Loucy (cell line): Measurements from ENCODE around the gene SMR3B.

Experiments used
- H2AFZ ChIP-seq: fragments of 200-600 bp; sonication (generic); 2 replicates; pipeline ENCODE4 v1.6.0; 2016; ENCODE audit warnings: antibody characterized with exemption, mild to moderate bottlenecking, low read length, moderate library complexity
- H3F3A ChIP-seq: fragments of 200-600 bp; 2 replicates; pipeline ENCODE4 v1.6.0; 2016; ENCODE audit warnings: antibody characterized with exemption, low read depth, mild to moderate bottlenecking
- H3K27me3 ChIP-seq: fragments of 200-600 bp; sonication (generic); 2 replicates; pipeline ENCODE4 v1.6.1; 2014; ENCODE audit warnings: low read length, mild to moderate bottlenecking; ENCODE audit not compliant: insufficient read depth, poor library complexity, severe bottlenecking
- H3K36me3 ChIP-seq: fragments of 200-600 bp; sonication (generic); 2 replicates; pipeline ENCODE4 v1.6.1; 2016; ENCODE audit warnings: low read length; ENCODE audit not compliant: insufficient read depth
- H3K4me1 ChIP-seq: fragments of 200-600 bp; sonication (generic); 2 replicates; pipeline ENCODE4 v1.5.1; 2014; ENCODE audit warnings: low read length, mild to moderate bottlenecking; ENCODE audit not compliant: insufficient read depth, poor library complexity, severe bottlenecking
- H3K4me2 ChIP-seq: fragments of 200-600 bp; sonication (generic); 2 replicates; pipeline ENCODE4 v1.6.0; 2014; ENCODE audit warnings: antibody characterized with exemption, low read length, low read depth, mild to moderate bottlenecking; ENCODE audit not compliant: poor library complexity, severe bottlenecking
- H3K4me3 ChIP-seq: fragments of 200-600 bp; sonication (generic); 2 replicates; pipeline ENCODE4 v1.5.1; 2014; ENCODE audit warnings: low read length, mild to moderate bottlenecking, mixed read lengths; ENCODE audit not compliant: poor library complexity, severe bottlenecking
- H3K79me2 ChIP-seq: fragments of 200-600 bp; sonication (generic); 2 replicates; pipeline ENCODE4 v1.6.1; 2014; ENCODE audit warnings: low read length; ENCODE audit not compliant: insufficient read depth
- H3K9ac ChIP-seq: fragments of 200-600 bp; sonication (generic); 2 replicates; pipeline ENCODE4 v1.6.0; 2014; ENCODE audit warnings: mild to moderate bottlenecking, low read depth, low read length, moderate library complexity; ENCODE audit not compliant: poor library complexity, severe bottlenecking
- H3K9me2 ChIP-seq: fragments of 200-600 bp; sonication (generic); replicated peaks from 2 replicates; pipeline ENCODE4 v1.6.1; 2016; ENCODE audit warnings: low read depth, low read length, mixed read lengths
- H3K9me3 ChIP-seq: fragments of 200-600 bp; sonication (generic); 2 replicates; pipeline ENCODE4 v1.6.1; 2014; ENCODE audit warnings: mild to moderate bottlenecking, antibody characterized with exemption, low read length, low read depth; ENCODE audit not compliant: insufficient read depth
- H4K20me1 ChIP-seq: fragments of 200-600 bp; sonication (generic); 2 replicates; pipeline ENCODE4 v1.6.0; 2014; ENCODE audit warnings: antibody characterized with exemption, low read length, mild to moderate bottlenecking; ENCODE audit not compliant: insufficient read depth, poor library complexity, severe bottlenecking
- EZH2phosphoT487 ChIP-seq: fragments of 200-600 bp; IDR thresholded peaks from 2 replicates; pipeline ENCODE4 v1.6.1; 2018; ENCODE audit warnings: antibody characterized with exemption, mild to moderate bottlenecking, moderate library complexity, borderline replicate concordance
- TF ChIP-seq, protein P1 (sequence below): fragments of 200-600 bp; sonication (generic); conservative IDR thresholded peaks from 2 replicates; pipeline ENCODE4 v1.5.1; 2014; ENCODE audit warnings: mild to moderate bottlenecking, antibody characterized with exemption, low read length

The SMR3B gene

DNA sequence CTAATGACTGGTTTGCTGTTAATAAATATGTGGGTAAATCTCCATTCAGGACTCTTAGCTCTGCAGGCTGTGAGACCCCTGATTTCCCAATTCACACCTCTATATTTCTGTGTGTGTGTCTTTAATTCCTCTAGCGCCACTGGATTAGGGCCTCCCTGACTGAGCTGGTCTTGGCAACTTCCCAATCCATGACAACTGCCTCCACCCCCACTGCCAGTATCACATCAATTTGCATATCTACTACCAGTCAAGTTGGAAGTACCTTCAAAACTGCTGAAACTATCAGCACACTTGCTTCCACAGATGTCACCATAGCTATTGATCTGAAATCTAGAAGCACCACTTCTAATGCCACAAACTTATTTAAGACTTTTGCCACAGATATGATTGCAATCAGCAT is 42.4 kb downstream of the SMR3B start:
- no peak overlapping the region for H2AFZ ChIP-seq
- no peaks in the 10 kb centered on the region for H3K9me2 ChIP-seq
- H3K9me3 ChIP-seq: no peaks in the 10 kb centered on the region
- H3K36me3 ChIP-seq: no peaks in the 10 kb centered on the region
- TF ChIP-seq, protein P1, sequence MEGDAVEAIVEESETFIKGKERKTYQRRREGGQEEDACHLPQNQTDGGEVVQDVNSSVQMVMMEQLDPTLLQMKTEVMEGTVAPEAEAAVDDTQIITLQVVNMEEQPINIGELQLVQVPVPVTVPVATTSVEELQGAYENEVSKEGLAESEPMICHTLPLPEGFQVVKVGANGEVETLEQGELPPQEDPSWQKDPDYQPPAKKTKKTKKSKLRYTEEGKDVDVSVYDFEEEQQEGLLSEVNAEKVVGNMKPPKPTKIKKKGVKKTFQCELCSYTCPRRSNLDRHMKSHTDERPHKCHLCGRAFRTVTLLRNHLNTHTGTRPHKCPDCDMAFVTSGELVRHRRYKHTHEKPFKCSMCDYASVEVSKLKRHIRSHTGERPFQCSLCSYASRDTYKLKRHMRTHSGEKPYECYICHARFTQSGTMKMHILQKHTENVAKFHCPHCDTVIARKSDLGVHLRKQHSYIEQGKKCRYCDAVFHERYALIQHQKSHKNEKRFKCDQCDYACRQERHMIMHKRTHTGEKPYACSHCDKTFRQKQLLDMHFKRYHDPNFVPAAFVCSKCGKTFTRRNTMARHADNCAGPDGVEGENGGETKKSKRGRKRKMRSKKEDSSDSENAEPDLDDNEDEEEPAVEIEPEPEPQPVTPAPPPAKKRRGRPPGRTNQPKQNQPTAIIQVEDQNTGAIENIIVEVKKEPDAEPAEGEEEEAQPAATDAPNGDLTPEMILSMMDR: no peak
- no peaks in the 10 kb centered on the region for H3K4me1 ChIP-seq
- no peak overlapping the region for H3K9ac ChIP-seq
- H3K4me3 ChIP-seq: no peak overlapping the region
- no peaks in the 10 kb centered on the region for H3F3A ChIP-seq
- H4K20me1 ChIP-seq: no peaks in the 10 kb centered on the region
- H3K27me3 ChIP-seq: no peaks in the 10 kb centered on the region
- H3K4me2 ChIP-seq: no peak overlapping the region
- no peaks in the 10 kb centered on the region for H3K79me2 ChIP-seq

DNA sequence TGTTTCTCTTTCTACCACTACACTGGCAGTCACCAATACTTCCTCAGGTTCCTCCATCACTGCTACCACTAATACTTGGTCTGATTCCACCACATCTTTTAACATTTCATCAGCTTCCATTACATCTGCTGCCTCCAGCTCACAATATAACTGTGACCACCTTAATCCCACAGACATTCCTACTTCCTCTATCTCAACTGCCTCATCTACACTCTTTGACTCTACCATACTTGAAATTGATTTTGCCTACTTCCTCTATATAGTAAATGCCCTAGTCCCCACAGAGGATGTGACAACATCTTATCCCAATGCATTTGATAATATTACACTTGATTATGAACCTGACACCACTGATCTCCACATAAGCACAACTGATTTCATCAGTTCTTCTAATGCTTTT is 43.9 kb downstream of the SMR3B start:
- no peaks in the 10 kb centered on the region for H3K79me2 ChIP-seq
- no peak overlapping the region for H2AFZ ChIP-seq
- H3K9ac ChIP-seq: no peak overlapping the region
- TF ChIP-seq, protein P1: no peak
- TF ChIP-seq EZH2phosphoT487: no peak
- H3K9me3 ChIP-seq: no peaks in the 10 kb centered on the region
- H3K4me2 ChIP-seq: no peak overlapping the region
- H3K4me1 ChIP-seq: no peaks in the 10 kb centered on the region
- no peak overlapping the region for H3K4me3 ChIP-seq
- H3F3A ChIP-seq: no peaks in the 10 kb centered on the region
- no peaks in the 10 kb centered on the region for H4K20me1 ChIP-seq
- H3K9me2 ChIP-seq: no peaks in the 10 kb centered on the region
- H3K27me3 ChIP-seq: no peaks in the 10 kb centered on the region
- no peaks in the 10 kb centered on the region for H3K36me3 ChIP-seq

DNA sequence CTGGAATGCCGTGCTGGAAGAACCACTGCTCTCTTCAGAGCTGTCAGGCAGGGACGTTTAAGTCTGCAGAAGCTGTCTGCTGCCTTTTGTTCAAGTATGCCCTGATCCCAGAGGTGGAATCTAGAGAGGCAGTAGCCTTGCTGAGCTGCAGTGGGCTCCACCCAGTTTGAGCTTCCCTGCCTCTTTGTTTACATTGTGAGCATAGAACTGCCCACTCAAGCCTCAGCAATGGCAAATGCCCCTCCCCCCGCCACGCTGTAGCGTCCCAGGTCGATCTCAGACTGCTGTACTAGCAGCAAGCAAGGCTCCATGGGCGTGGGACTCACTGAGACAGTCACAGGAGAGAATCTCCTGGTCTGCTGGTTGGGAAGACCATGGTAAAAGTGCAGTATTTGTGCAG is 54.3 kb downstream of the SMR3B start:
- Histone ChIP-seq H3K79me2 (no peaks in the 10 kb centered on the region), H4K20me1 (no peaks in the 10 kb centered on the region), H3K4me1 (no peaks in the 10 kb centered on the region), H3K27me3 (no peaks in the 10 kb centered on the region), H3K9me2 (no peaks in the 10 kb centered on the region), H3K4me2 (no peak overlapping the region), H3F3A (no peaks in the 10 kb centered on the region), H3K9me3 (no peaks in the 10 kb centered on the region), H3K4me3 (no peak overlapping the region), H2AFZ (no peak overlapping the region), H3K9ac (no peak overlapping the region), H3K36me3 (no peaks in the 10 kb centered on the region)
- TF ChIP-seq, protein P1: no peak
- TF ChIP-seq EZH2phosphoT487: no peak
